ENCODE measurements around the gene TRIM13.
"Not testable (repeated sequence)": the region's sequence is repeated elsewhere in the genome, so short reads cannot be mapped to it uniquely, and the experiment has no call there.

The TRIM13 gene

DNA sequence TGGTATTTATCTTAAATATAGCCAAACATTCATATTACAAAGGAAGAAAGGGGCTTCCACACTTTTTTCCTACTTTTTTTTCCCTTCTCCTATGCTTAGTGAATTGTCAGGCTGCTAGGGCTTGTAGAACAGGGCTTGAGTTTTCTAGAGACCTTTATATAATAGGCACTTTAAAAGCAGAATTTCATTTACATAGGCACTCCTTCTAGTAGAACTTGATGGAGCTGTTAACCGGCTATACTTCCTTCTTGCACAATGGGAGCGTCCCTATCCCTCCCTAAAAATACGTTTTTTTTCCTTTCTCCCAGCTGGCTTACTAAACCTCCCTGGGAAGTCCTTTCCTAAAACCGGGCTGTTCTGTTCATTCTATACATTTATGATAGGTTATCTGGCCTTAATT is 1.1 kb downstream of the TRIM13 start:
- no peak for DNase-seq

DNA sequence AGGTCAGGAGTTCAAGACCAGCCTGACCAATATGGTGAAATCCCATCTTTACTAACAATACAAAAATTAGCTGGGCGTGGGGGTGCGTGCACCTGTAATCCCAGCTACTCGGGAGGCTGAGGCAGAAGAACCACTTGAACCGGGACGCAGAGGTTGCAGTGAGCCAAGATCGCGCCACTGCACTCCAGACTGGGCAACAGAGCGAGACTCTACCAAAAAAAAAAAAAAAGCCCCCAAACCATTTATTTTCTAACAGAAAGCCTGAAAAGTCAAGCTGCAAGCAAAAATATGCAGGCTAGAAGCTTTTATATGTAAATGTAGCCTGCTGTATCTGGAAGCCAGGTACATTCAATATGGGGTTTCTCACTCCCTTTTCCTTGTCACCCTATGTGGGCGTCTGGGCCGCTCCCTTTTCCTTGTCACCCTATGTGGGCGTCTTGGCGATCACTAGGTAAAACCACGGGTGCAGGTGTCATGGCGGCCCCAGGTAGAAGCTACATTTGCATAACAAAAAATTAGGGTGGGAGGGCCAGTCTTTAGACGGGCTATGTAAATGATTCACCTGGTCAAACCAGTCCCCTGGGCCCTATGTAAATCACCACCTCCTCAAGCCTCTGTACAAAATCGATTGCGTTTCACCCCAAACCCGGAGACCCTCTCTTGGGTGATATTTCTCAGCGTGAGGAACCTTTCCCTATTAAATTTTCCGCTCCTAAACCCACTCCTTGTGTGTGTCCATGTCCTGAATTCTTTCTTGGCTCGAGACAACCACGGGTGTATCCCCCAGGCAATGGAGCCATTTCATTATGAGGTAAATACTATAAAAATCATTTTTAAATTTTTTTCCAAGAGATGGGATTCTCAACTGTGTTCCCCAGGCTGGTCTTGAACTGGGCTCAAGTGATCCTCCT is 2.1 kb downstream of the TRIM13 start:
- DNase-seq = no peak

DNA sequence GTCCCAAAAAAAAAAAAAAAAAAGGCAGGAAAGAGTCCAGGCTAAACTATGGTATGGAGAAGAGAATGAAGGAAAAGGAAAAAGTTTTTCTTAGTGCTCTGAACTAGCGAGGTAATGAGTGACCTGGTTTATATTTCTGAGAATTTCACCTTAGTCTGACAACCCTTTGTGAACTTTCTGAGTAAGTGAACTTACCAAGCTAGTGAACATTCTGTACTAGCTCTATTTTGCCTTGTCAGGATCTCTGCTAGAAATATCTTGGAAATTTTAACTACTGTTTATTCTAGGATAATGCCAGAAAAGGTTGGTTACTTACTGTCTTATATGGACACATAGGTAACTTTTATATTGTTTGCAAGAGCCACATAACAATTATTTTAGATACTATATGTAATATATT is 4.4 kb downstream of the TRIM13 start:
- DNase-seq = no peak

DNA sequence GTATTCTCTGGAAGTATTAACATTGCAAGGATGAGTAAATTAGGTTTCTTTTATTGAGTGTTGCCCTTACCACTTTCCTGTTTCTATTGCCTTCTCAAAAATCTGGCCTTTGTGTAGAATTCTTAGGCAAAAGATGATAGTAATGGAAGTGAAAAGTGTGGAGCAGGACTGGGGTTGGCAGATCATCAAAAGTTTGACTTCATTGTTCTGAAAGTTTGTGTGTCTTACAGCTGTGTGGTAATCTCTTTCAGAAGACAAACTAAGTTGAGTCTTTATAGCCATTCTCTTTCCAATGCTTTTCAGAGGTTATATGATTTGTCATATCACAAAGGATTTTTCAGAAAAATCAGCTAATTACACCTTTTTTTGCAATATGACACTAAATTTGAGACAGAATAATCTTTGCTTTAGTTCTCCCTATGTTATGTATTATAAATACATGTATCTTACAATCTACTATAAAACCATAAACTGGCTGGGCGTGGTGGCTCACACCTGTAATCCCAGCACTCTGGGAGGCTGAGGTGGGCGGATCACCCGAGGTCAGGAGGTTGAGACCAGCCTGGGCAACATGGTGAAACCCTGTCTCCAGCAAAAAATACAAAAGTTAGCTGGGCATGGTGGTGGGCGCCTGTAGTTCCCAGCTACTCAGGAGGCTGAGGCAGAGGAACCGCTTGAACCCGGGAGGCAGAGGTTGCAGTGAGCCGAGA is 9.7 kb downstream of the TRIM13 start:
- DNase-seq = no peak

DNA sequence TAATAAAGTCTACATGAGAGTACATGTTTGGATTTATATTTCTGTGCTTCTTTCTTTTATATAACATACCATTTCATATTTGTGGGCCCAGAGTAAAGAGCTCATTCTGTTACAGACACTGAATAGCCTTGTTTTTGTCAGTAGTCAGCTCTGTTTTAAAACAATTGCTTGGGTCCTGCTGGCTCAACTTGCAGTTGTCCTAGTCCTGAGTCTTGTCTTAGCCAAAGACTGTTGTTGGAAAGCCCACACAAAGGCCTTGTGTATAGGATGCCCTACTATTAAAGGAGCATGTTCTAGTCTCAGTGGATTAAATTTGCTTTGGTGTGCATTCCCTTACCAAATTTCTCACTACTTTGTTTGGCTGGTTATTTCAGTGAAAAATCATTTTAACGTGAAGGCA is 14.6 kb downstream of the TRIM13 start:
- no peak for DNase-seq

DNA sequence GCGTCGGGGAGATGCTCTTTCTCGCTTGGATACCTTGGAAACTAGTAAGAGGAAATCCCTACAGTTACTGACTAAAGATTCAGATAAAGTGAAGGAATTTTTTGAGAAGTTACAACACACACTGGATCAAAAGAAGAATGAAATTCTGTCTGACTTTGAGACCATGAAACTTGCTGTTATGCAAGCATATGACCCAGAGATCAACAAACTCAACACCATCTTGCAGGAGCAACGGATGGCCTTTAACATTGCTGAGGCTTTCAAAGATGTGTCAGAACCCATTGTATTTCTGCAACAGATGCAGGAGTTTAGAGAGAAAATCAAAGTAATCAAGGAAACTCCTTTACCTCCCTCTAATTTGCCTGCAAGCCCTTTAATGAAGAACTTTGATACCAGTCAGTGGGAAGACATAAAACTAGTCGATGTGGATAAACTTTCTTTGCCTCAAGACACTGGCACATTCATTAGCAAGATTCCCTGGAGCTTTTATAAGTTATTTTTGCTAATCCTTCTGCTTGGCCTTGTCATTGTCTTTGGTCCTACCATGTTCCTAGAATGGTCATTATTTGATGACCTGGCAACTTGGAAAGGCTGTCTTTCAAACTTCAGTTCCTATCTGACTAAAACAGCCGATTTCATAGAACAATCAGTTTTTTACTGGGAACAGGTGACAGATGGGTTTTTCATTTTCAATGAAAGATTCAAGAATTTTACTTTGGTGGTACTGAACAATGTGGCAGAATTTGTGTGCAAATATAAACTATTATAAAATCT is 15.7 kb downstream of the TRIM13 start:
- DNase-seq = no peak

DNA sequence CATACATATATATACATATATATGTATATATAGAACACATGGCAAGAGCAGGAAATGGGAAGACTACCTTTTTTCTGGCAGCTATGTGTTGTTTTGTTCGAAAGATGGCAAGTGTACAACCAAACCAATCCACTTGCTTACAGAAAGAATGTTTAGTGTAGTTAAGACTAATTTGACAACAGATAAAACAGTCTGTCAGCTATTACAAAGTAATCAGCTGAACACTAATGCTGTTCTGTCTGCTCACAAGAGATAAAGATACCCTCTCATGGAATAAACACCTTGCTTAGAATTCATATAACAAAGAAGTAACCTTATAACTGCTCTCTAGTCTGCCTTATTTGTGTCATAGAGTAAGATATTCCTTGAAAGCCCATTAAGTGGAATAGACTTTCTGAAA is 17.5 kb downstream of the TRIM13 start:
- DNase-seq = no peak

DNA sequence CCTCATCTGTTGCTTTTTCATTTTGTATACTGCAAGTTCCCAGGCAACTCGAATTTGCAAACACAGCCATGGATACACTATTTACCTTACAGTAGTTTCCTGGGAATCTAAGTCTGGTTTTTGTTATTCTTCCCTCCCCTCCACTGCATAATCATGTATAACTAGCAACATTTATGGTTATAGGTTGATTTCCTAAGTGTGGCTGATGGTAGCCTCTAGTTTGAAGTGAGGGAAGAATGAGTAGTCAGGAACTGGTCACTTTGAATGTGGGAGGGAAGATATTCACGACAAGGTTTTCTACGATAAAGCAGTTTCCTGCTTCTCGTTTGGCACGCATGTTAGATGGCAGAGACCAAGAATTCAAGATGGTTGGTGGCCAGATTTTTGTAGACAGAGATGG is 18.4 kb downstream of the TRIM13 start, which contains the start of gene KCNRG:
Gene KCNRG, plus strand, starts transcription at position 187 of the 400 bp plus-strand sequence. Its CDS starts 50 bp downstream, at position 237.
- DNase-seq = no peak

DNA sequence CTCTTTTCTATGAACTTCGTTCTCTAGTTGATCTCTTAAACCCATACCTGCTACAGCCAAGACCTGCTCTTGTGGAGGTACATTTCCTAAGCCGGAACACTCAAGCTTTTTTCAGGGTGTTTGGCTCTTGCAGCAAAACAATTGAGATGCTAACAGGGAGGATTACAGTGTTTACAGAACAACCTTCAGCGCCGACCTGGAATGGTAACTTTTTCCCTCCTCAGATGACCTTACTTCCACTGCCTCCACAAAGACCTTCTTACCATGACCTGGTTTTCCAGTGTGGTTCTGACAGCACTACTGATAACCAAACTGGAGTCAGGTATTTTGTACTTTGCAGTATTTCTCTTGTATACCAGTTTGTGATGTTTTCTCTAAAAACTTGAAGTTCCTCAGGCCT is 18.9 kb downstream of the TRIM13 start:
- DNase-seq = no peak

DNA sequence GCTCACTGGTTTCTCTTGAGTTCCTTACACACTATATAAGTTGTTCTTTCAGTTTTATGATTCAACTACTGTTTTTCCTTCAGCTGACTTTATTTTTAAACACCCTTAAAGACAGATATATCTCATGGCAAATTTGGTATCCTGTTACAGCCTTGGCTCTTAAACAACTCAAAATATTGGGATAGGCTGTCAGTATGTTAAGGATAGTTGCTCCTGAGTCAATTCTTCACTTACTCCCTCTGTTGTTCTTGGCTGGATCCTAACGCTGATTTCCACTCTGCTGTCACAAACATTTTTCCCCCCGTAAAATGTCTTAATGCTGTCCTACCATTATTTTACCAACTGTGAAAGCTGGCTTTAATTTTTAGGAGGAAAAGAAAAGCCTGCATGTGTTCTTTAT is 19.6 kb downstream of the TRIM13 start:
- no peak for DNase-seq

DNA sequence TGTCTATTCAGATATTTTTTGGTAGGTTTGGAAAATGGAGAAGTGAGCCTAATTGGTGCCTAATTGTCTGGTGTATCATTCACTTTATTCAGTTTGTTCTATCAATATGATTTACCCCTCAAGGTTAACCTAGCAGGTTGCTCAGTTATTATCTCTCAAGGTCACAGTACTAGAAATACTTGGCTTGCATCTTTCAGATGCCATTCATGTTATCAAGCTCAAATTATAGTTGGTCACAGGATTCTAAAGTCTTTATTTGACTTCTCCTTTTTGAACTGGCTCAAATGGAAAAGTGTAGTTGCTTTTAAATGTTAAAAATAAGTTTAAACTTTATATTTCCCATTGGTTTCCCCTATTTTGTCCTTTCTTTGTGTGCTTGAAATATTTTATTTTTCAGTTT is 21.0 kb downstream of the TRIM13 start:
- no peak for DNase-seq

DNA sequence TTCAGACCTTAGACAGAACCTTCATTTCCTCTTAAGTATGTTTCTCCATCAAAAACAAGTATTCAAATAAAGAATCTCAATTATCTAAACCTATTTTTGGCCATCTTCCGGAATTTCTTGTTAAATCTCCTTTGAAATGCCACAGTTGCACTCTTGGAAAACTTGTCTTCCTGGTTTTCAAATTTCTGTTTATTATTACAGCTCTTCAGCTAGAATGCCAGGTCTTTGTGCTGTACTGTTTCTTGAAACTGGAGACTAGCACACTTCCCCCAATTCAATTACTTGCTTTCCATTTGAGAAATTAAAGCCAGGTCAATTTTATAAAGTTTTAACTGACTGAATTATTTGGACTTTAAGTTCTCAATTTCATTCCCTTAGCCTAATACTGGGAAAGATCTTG is 28.6 kb downstream of the TRIM13 start:
- no peak for DNase-seq

DNA sequence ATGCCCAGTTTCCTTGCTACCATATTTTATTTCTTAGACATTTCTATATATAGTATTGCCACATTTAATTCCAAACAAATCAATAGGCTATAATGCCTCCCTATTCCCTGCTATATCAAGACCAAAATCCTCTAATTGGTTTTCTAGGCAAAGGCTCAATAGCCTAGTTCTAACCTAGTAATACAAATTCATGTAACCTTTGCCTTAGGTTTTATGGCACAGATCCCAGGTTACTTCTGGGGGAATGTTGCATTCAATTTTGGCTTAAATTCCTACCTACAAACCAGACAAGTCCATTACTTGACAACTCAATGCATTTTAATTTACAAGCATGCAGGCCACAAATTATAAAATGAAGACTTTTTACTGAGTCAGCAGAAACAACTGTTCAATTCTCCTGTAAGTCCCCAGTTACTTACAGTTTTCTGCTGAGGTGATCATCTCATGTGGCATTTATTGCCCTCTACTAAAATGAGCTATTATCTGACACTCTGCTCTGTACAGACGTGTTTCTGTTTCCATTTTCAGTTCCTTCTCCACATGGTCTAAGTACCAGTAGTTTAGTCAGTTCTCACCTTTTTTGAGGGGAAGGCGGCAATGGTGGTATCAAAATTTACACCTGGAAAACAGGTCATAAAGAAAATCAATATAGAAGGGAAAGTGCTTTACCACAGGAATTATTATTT is 30.1 kb downstream of the TRIM13 start:
- DNase-seq = no peak

DNA sequence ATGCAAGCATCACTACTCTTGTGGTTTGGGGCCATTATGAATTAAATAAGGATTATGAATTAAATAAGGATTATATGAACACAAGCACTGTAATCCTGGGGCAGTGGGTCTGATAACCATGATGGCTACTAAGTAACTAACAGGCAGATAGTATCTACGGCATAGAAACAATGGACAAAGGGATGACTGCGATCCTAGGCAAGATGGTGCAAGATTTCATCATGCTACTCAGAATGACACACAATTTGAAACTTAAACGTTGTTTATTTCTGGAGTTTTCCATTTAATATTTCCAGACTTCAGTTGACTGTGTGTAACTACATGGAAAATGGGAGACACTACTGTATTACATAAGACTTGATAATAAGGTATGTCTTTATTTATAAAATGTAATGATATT is 33.5 kb downstream of the TRIM13 start:
- no peak for DNase-seq

DNA sequence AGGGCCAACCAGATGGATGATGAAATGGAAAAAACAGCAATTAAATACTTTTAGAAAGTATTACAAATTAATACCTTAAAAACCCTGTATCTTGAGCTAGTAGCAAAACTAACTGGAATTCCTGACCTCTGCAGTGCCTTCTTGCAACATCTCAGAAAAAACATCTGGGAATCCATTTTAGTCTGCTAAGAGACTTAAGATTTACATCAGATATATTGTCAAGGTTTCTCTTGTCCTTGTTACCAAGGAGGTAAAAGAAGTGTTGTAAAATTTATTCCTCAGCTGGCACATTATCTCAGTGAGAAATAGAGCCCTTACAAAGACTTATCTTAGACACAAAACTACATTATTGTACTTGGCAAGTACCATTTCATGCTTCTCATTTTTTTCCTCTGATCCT is 36.9 kb downstream of the TRIM13 start:
- DNase-seq = no peak

DNA sequence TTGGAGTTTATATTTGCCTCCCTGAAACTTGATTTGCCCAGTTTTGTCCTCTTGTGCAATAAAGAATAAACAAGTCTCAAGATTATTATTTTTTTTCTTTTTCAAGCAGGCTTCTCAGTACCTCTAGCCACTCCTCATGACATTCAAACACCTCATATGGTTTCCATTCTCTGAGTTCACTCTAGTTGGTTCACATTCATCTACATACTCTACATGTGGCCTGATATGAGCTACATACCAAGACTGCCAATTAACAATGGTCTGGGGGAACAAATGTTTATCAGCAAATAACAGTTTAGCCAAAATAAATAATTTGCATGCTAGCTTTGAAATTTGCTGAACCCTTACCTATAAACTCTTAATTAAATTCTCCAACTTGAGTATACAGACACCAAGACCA is 40.9 kb downstream of the TRIM13 start:
- DNase-seq = no peak

DNA sequence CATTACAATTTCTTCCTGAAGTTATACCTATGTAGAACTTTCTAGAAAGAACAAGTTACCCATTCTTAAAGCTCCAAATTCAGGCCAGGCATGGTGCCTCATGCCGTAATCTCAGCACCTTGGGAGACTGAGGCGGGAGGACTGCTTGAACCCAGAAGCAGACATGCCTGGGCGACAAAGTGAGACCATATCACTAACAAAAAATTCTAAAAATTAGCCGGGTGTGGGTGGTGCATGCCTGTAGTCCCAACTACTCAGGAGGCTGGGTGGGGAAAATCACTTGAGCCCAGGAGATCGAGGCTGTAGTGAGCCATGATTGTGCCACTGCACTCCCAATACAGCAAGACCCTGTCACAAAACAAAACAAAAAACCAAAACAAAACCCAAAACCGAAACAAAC is 41.4 kb downstream of the TRIM13 start:
- no peak for DNase-seq

DNA sequence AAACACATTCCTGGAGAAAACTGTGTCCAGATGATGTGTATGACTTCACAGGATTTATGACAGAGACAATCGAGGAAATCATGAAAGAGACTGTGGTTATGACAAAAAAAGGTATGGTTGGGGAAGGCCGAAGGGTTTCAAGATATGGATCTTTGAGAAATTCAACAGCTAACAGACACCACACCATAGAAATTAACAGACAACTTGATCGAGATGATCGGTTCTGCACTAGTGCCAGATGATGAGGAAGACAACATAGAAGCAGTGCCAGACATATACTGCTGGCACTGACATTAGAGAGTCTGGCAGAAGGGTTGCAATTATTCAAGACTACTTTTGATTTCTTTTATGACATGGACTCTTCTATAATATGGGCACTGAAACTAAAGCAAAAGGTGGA is 55.6 kb downstream of the TRIM13 start:
- DNase-seq = no peak

DNA sequence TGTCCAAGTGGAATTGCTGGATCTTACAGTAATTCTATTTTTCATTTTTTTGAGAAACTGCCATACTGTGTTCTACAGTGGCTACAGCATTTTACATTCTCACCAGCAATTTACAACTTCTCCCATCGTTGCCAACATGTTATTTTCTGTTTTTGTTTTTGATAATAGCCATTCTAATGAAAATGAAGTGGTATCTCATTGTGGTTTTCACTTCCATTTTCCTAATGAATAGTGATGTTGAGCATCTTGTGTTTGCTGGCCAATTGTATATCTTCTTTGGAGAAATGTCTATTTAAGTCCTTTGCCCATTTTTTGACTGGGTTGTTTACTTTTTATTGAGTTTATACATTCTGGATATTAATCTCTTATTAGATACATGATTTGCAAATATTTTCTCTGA is 57.0 kb downstream of the TRIM13 start:
- DNase-seq = no peak

DNA sequence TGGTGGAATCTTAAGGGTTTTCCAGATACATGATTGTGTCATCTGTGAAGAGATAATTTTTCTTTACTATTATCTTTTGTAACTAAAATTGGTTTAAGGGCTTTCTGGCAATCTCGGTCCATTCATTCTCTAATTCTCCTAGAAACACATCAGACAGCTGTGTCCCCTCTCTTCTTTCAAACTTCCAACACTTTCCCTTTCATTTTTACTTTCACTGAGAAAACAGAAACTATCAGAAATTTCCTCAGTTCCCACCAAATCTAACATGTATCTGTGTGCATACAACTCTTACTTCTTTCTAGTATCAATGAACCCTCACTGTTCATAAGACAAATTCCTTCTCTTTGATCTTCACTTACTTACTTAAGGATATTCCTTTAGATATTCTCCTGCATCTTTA is 58.6 kb downstream of the TRIM13 start:
- no peak for DNase-seq

DNA sequence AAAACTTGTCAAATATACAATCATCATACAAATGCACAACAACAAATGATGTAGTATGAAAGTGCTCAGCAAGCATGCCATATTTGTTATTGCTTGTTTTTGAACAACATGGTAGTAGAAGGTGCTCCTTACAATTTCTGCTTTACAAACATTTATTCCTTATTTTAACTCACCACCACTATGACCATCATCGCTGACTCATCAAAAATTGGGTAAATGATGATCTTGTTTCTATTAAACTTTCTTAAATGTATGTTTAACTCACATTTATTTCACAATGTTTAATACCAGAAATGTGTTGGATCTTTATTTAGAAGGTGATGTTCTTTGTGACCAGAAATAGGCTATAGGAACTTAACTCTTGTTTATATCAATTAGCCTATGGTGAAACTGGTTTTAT is 63.9 kb downstream of the TRIM13 start:
- DNase-seq = no peak

DNA sequence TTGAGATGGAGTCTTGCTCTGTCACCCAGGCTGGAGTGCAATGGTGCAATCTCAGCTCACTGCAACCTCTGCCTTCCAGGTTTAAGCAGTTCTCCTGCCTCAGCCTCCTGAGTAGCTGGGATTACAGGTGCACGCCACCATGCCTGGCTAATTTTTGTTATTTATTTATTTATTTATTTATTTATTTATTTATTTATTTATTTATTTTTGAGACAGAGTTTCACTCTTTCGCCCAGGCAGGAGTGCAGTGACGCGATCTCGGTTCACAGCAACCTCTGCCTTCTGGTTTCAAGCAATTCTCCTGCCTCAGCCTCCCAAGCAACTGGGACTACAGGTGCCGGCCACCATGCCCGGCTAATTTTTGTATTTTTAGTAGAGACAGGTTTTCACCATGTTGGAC is 65.5 kb downstream of the TRIM13 start:
- DNase-seq = not testable (repeated sequence)

DNA sequence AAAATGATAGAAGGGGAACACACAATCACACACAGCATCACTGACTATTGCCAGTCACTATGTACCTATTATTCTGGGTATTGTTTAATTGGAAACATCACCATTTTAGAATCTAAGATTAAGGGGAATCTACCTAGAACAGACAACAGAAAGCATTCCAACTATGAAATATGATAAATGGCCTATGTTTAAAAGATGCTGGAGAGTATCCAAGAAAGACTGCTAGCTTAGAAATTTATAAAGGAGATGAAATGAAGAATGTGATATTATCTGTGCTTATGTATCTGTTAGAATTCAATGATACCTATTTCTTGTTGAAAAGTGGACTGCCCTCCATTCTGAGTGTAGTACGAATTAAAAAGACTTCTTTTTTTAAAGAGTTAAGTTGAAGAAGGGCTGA is 68.9 kb downstream of the TRIM13 start:
- no peak for DNase-seq

All from T1000 (cell line).